Measurements from ENCODE around the gene MGME1. TPM values are rescaled to one million over a fixed set of nuclear protein-coding genes. Genes with fewer than 3 reads are reported as not detected.

The MGME1 gene
- total RNA-seq, 1 donor from 2014 or later, result 4.8 TPM

DNA sequence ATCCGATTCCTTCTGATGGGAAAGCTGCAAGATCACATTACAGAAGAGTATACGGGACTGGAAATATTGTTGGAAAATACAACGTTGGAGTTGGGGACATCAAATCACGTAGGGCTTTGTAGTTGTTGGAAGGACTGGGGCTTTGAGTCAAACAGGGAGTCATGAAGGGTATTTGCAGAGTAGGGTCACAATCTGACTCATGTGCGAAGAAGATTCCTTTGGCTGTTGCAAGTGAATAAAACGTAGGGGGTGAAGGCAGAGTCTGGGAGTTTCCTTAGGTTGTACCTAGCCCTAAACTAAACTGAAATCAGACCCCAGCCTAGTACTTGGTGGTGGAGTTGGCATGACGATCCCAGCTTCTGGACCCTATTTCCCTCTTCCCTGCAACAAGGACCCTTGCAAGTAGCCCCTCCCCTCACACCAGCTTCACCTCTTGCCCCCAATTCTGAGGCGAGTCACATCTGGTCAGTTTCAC, 32.5 kb upstream of the MGME1 start:
- TF ChIP-seq, protein P1, sequence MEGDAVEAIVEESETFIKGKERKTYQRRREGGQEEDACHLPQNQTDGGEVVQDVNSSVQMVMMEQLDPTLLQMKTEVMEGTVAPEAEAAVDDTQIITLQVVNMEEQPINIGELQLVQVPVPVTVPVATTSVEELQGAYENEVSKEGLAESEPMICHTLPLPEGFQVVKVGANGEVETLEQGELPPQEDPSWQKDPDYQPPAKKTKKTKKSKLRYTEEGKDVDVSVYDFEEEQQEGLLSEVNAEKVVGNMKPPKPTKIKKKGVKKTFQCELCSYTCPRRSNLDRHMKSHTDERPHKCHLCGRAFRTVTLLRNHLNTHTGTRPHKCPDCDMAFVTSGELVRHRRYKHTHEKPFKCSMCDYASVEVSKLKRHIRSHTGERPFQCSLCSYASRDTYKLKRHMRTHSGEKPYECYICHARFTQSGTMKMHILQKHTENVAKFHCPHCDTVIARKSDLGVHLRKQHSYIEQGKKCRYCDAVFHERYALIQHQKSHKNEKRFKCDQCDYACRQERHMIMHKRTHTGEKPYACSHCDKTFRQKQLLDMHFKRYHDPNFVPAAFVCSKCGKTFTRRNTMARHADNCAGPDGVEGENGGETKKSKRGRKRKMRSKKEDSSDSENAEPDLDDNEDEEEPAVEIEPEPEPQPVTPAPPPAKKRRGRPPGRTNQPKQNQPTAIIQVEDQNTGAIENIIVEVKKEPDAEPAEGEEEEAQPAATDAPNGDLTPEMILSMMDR (IDR thresholded peaks at IDR 0.05; ENCODE audit: partially characterized antibody, unreplicated experiment), result no peak
- H3K27me3 Mint-ChIP-seq (ENCODE audit: unreplicated experiment), result peaks cover 3% of the 10 kb centered on the region
- peaks cover 4% of the 10 kb centered on the region for H3K36me3 Mint-ChIP-seq (ENCODE audit: unreplicated experiment)
- no peak overlapping the region for H3K27ac Mint-ChIP-seq (ENCODE audit: unreplicated experiment)
- H3K4me3 Mint-ChIP-seq (ENCODE audit: unreplicated experiment), result no peak overlapping the region
- H3K9me3 Mint-ChIP-seq (ENCODE audit: unreplicated experiment), result peaks cover 8% of the 10 kb centered on the region
- peaks cover 17% of the 10 kb centered on the region for H3K4me1 Mint-ChIP-seq (ENCODE audit: low read depth, unreplicated experiment)
- DNase-seq, result no peak

DNA sequence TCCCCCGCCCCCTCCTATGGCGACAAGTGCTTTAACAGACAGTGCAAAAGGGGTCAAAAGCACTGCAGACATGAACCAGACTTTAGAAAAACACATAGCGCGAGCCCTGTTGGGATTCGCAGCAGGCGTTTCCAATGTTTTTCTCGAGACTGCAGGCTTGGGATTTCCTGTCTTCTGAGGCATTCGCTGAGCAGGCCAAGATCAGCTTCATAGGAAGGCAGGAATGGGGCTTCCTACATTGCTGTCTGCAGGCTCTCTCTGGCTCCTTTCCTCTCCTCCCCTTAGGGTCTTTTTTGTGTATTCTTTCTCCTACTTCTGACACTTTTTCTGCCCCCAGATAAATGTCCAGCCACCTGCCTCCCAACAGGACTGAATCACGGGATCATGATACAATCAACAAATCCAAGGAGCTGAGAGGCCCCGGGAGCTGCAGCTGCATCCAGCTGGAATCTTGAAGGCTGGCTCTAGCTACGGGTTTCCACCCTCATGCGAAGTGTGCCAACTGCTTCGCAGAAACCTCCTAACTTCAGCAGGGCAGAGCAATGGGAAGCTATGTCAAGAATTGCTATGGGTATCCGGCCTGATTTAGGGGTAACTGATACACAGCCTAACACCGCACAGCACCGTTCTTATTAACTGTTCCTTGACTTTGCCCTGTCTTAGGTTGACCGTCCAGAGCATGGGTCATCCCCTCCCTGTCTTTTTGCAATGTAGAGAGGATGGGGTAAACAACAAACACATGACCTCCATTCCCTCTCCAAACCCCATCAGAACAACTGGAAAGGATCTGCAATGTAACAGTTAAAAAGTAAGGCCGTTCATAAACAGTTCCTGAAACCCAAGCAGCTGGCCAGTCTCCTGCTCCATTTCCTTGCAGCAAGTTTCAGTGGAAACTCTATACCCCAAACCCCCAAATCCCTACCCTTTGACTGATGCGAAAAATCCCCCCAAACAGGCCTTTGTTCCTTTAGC, 31.8 kb upstream of the MGME1 start:
- DNase-seq, result no peak
- H3K36me3 Mint-ChIP-seq (ENCODE audit: unreplicated experiment), result peaks cover 3% of the 10 kb centered on the region
- peaks cover 17% of the 10 kb centered on the region for H3K4me1 Mint-ChIP-seq (ENCODE audit: low read depth, unreplicated experiment)

DNA sequence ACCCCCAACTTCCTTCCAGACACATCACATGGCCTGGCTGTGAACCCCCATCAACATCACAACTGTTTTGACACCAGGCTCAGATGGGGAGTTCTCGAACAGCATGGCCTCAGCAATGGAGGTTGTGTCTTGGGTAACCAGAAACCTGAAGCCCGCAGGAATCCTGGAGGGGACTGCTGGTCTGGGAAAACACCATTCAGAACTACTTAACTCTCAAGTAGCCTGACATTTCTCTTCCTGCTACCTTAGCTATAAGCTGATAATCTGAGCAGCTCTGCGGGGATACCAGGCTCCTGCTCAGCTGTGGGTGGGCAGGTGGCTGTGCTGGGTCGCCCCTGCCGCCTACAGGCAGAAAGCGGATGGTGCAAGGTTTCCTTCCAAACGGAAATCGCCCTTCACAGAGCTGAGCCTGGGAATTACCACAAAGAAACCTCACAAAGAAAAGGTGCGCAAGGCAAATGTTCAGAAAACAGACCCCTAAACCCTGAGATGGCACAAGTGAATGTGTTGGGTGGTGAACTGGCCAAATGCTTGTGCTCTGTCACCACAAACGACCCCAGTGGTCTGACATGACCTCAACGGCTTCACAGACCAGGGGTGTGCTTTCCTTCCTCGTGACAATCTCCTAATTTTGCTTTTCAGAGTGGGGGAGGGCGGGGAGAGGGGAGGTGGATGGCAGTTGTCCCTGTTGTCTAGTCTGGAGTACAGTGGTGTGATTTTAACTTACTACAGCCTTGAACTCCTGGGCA, 29.8 kb upstream of the MGME1 start:
- peaks cover 12% of the 10 kb centered on the region for H3K4me1 Mint-ChIP-seq (ENCODE audit: low read depth, unreplicated experiment)
- peak; percentile 83 for DNase-seq

More for the DNA sequence above, 31.8 kb upstream of the MGME1 start:
- TF ChIP-seq, protein P1 (IDR thresholded peaks at IDR 0.05; ENCODE audit: partially characterized antibody, unreplicated experiment), result no peak
- Mint-ChIP-seq H3K9me3 (ENCODE audit: unreplicated experiment) (peaks cover 7% of the 10 kb centered on the region), H3K27ac (ENCODE audit: unreplicated experiment) (no peak overlapping the region), H3K27me3 (ENCODE audit: unreplicated experiment) (peaks cover 3% of the 10 kb centered on the region), H3K4me3 (ENCODE audit: unreplicated experiment) (no peak overlapping the region)

DNA sequence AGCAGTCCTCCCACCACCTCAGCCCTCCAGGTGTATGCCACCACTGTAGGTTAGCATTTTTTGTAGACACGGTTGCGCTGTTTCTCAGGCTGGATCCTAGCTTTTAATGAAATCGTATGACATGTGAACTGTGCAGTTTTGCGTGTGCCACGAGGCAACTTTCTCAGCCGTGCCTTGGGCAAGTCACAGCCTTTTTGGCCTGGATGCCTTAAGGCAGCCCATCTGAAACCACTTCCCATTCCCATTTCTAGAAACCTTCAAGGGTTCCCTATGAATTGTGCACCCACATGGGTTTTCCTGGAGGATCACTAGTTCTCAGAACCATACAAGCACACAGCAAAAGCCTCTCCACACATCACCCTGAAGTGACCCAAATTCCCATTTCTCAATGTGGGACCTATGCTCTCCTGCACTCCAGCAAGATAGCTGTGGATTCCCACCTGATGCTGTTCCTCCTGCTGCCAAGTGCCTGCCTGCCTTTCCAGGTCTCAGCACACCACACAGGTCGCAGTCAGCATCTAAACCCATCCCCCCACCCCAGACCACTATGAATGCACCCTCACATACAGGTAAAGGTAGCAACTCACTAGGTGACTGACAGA, 29.1 kb upstream of the MGME1 start:
- peaks cover 2% of the 10 kb centered on the region for H3K9me3 Mint-ChIP-seq (ENCODE audit: unreplicated experiment)
- H3K36me3 Mint-ChIP-seq (ENCODE audit: unreplicated experiment), result no peaks in the 10 kb centered on the region
- H3K4me3 Mint-ChIP-seq (ENCODE audit: unreplicated experiment), result no peak overlapping the region
- peak overlapping the region; percentile 28 for H3K27ac Mint-ChIP-seq (ENCODE audit: unreplicated experiment)
- TF ChIP-seq, protein P1 (IDR thresholded peaks at IDR 0.05; ENCODE audit: partially characterized antibody, unreplicated experiment), result no peak
- no peak for DNase-seq
- peaks cover 8% of the 10 kb centered on the region for H3K4me1 Mint-ChIP-seq (ENCODE audit: low read depth, unreplicated experiment)
- H3K27me3 Mint-ChIP-seq (ENCODE audit: unreplicated experiment), result peaks cover 3% of the 10 kb centered on the region

More for the DNA sequence above, 29.8 kb upstream of the MGME1 start:
- TF ChIP-seq, protein P1 (IDR thresholded peaks at IDR 0.05; ENCODE audit: partially characterized antibody, unreplicated experiment), result peak; percentile 94
- Mint-ChIP-seq H3K27ac (ENCODE audit: unreplicated experiment) (peak overlapping the region; percentile 67), H3K27me3 (ENCODE audit: unreplicated experiment) (peaks cover 3% of the 10 kb centered on the region), H3K4me3 (ENCODE audit: unreplicated experiment) (no peak overlapping the region), H3K9me3 (ENCODE audit: unreplicated experiment) (peaks cover 4% of the 10 kb centered on the region), H3K36me3 (ENCODE audit: unreplicated experiment) (no peaks in the 10 kb centered on the region)

All from glutamatergic neuron (in vitro differentiated cells).